Ovary (tissue), 9 donors: ENCODE data around the gene HPCAL1. TPM values are rescaled to one million over a fixed set of nuclear protein-coding genes. Genes with fewer than 3 reads are reported as not detected.

Source experiments
- DNase-seq, 5 donors: peaks; one replicate each; pipeline ENCODE4 v3.0.0-alpha.2; 2019 to 2020
- H3K27ac ChIP-seq, 2 donors: fragments of 200-600 bp; one replicate each; pipeline versions ENCODE4 v1.5.1 to v1.8.0; 2019 to 2022
- H3K27me3 ChIP-seq: fragments of 200-600 bp; one replicate; pipeline ENCODE4 v1.8.0; 2022
- H3K36me3 ChIP-seq: fragments of 200-600 bp; sonication (generic); one replicate; pipeline ENCODE4 v1.5.1; 2019
- H3K4me1 ChIP-seq: one replicate; pipeline ENCODE4 v1.8.1; 2013; ENCODE audit warnings: mild to moderate bottlenecking, moderate library complexity; ENCODE audit not compliant: insufficient read depth
- H3K4me3 ChIP-seq: fragments of 200-600 bp; sonication (generic); one replicate; pipeline ENCODE4 v1.5.1; 2017
- H3K9me3 ChIP-seq, 2 donors: fragments of 200-600 bp in 1 of 2; sonication (generic) in 1 of 2; one replicate each; pipeline versions ENCODE4 v1.5.1 to v1.8.1; 2013 to 2019; ENCODE audit warnings: mild to moderate bottlenecking in 1 of 2, moderate library complexity in 1 of 2
- CTCF ChIP-seq, 3 donors: fragments of 450-650 bp in 2 of 3; fragments of 200-600 bp in 1 of 3; IDR thresholded peaks; one replicate each; pipeline versions ENCODE4 v1.5.1 to v1.8.0; 2016 to 2022; ENCODE audit warnings: antibody characterized with exemption in 3 of 3, mild to moderate bottlenecking in 1 of 3
- EP300 ChIP-seq: sonication (generic); formaldehyde crosslinking; IDR thresholded peaks from one replicate; pipeline ENCODE4 v1.6.1; 2017; ENCODE audit warnings: antibody characterized with exemption
- POLR2A ChIP-seq: fragments of 450-650 bp; IDR thresholded peaks from one replicate; pipeline ENCODE4 v1.6.1; 2017; ENCODE audit warnings: antibody characterized with exemption, mild to moderate bottlenecking, moderate library complexity
- WGBS, 3 donors: extraction: QIAGEN DNeasy Blood & Tissue Kit in 1 of 3; methylation state at CpG; one replicate each; pipeline versions ENCODE4 v1.1.5 to v1.1.7; 2013 to 2017; 5-methylcytosine and 5-hydroxymethylcytosine counted together
- intact Hi-C, 4 donors: fragments of 100-400 bp; cut with DNase I; formaldehyde crosslinking; loops; one replicate each; pipeline versions ENCODE4 v1.11.0 to v1.15.1; 2022 to 2023
- polyA plus RNA-seq, 2 donors: library from polyadenylated mRNA; stranded (reverse); fragments of 200-250 nt in 1 of 2; fragments of 350-450 nt in 1 of 2; fragmentation: Illumina TruSeq in 1 of 2; extraction: RNeasy Lipid Tissue Mini Kit (QIAGEN cat#74804) in 1 of 2; gene quantifications; one replicate each; pipeline ENCODE4 v1.2.3, GENCODE V29; 2013 to 2014
- total RNA-seq, 7 donors: library from RNA; depleted of rRNA in 2 of 7; stranded (reverse); fragments of >200 nt in 2 of 7; fragmentation: NEBNext Ultra II Directional in 3 of 7; extraction: Animal tissue kit (Norgen Biotek cat#: 25700) in 3 of 7; gene quantifications; one replicate each; pipeline versions ENCODE4 v1.1.0 to v1.2.4, GENCODE V29; 2016 to 2023
- donor health status: DM: no; HTN: no; CAD: no; lungs with moderate emphysema.
- donor health status: DM: no; HTN: no; CAD: no.
- donor health status: Bipolar disorder and iron deficiency.
- donor health status: DM: yes; HTN: yes; CAD: no.
- donor health status: DM: no; HTN: no; CAD: no.
- donor health status: DM: yes; HTN: yes; CAD: no.

Gene HPCAL1
- total and polyA plus RNA-seq, 9 donors: 11.4 to 69.5 (median 18.5) TPM

- Histone ChIP-seq H3K4me1 (no peaks in the 10 kb centered on the region), H3K27me3 (no peaks in the 10 kb centered on the region), H3K9me3 (no peaks in the 10 kb centered on the region), H3K4me3 (no peak overlapping the region), H3K27ac (no peak overlapping the region), H3K36me3 (no peaks in the 10 kb centered on the region)
- intact Hi-C loops: no loop called here
- no peak for DNase-seq
- TF ChIP-seq EP300 (no peak), POLR2A (no peak), CTCF (IDR thresholded peaks at IDR 0.05) (no peak)
- WGBS, 3 donors: 54 to 65% (median 58%) methylated on average over 15 of the region's 15 CpGs
Measured at GRCh38 chr2:10462178-10463083, 159.7 kb downstream of the HPCAL1 start.

- no peaks in the 10 kb centered on the region for H3K9me3 ChIP-seq
- H3K36me3 ChIP-seq: no peaks in the 10 kb centered on the region
- no peak overlapping the region for H3K27ac ChIP-seq
- H3K4me1 ChIP-seq: no peaks in the 10 kb centered on the region
- 71 to 83% (median 77%) methylated on average over 5 of the region's 5 CpGs for whole genome bisulfite sequencing, 3 donors
- intact Hi-C loops: no loop called here
- H3K4me3 ChIP-seq: no peak overlapping the region
- DNase-seq: no peak
- TF ChIP-seq EP300 (no peak), CTCF (IDR thresholded peaks at IDR 0.05) (no peak), POLR2A (no peak)
- H3K27me3 ChIP-seq: no peaks in the 10 kb centered on the region
Measured at GRCh38 chr2:10465910-10466309, 163.2 kb downstream of the HPCAL1 start.

GRCh38 chr2:10466801-10467200, 164.1 kb downstream of the HPCAL1 start:
- 71 to 82% (median 75%) methylated on average over 11 of the region's 11 CpGs for WGBS, 3 donors
- H3K36me3 ChIP-seq: no peaks in the 10 kb centered on the region
- no peak for TF ChIP-seq POLR2A
- no peak for TF ChIP-seq EP300
- TF ChIP-seq CTCF (IDR thresholded peaks at IDR 0.05): no peak
- H3K27me3 ChIP-seq: no peaks in the 10 kb centered on the region
- no peaks in the 10 kb centered on the region for H3K9me3 ChIP-seq
- no peak overlapping the region for H3K4me3 ChIP-seq
- H3K27ac ChIP-seq: no peak overlapping the region
- H3K4me1 ChIP-seq: no peaks in the 10 kb centered on the region
- intact Hi-C loops: no loop called here
- no peak for DNase-seq

GRCh38 chr2:10467401-10467800, 164.7 kb downstream of the HPCAL1 start:
- intact Hi-C loops: no loop called here
- Histone ChIP-seq H3K27ac (no peak overlapping the region), H3K9me3 (no peaks in the 10 kb centered on the region), H3K4me1 (no peaks in the 10 kb centered on the region), H3K27me3 (no peaks in the 10 kb centered on the region), H3K4me3 (no peak overlapping the region), H3K36me3 (no peaks in the 10 kb centered on the region)
- no peak for TF ChIP-seq CTCF (IDR thresholded peaks at IDR 0.05)
- TF ChIP-seq EP300: no peak
- no peak for TF ChIP-seq POLR2A
- 70 to 75% (median 72%) methylated on average over 15 of the region's 15 CpGs for WGBS, 3 donors
- no peak for DNase-seq
